Naive thymus-derived CD8-positive, alpha-beta T cell (primary cell): Measurements from ENCODE around the gene WBP2. TPM values are rescaled to one million over a fixed set of nuclear protein-coding genes. Genes with fewer than 3 reads are reported as not detected.
A peak's percentile ranks its signal among the peaks of the same experiment; 100 is the strongest.

ENCODE experiments used
- ATAC-seq, 2 donors: fragments of 150-1000 bp; cut with Tn5 transposase in 1 of 2; sonication (Bioruptor Pico), chemical (Tn5 transposase) in 1 of 2; 1 replicate in 1 of 2; 2 replicates in 1 of 2; pipeline ENCODE4 v1.10.0; 2021; ENCODE audit warnings: mild to moderate bottlenecking in 2 of 2, moderate library complexity in 2 of 2
- POLR2A ChIA-PET: fragments of 350-600 bp; sonication (Branson Sonifier 250); formaldehyde crosslinking; loops from one replicate; lab custom pipeline; 2021; ENCODE audit warnings: antibody characterized with exemption; lab: Charles Lee
- DNase-seq, 10 donors: peaks; one replicate each; pipeline versions ENCODE4 v3.0.0 to v3.0.0-alpha.2; 2020 to 2022
- H3K27ac Mint-ChIP-seq, 10 donors: one replicate each; pipeline ENCODE4 v1.8.0; 2020 to 2022; ENCODE audit warnings: mild to moderate bottlenecking in 10 of 10, mixed read lengths in 10 of 10, moderate library complexity in 4 of 10, inconsistent platforms in 1 of 10
- H3K27me3 Mint-ChIP-seq, 5 donors: one replicate each; pipeline ENCODE4 v1.8.0; 2021 to 2022; ENCODE audit warnings: mixed read lengths in 5 of 5
- H3K36me3 Mint-ChIP-seq, 3 donors: one replicate each; pipeline ENCODE4 v1.8.0; 2020 to 2022; ENCODE audit warnings: mixed read lengths in 3 of 3, mild to moderate bottlenecking in 2 of 3, inconsistent platforms in 1 of 3
- H3K4me1 Mint-ChIP-seq, 4 donors: one replicate each; pipeline ENCODE4 v1.8.0; 2021 to 2022; ENCODE audit warnings: mixed read lengths in 4 of 4
- H3K4me3 Mint-ChIP-seq, 10 donors: one replicate each; pipeline ENCODE4 v1.8.0; 2020 to 2022; ENCODE audit warnings: mild to moderate bottlenecking in 10 of 10, mixed read lengths in 10 of 10, moderate library complexity in 6 of 10, inconsistent platforms in 1 of 10
- H3K9me3 Mint-ChIP-seq, 9 donors: one replicate each; pipeline ENCODE4 v1.8.0; 2020 to 2022; ENCODE audit warnings: mixed read lengths in 9 of 9, mild to moderate bottlenecking in 3 of 9, inconsistent platforms in 1 of 9, moderate library complexity in 1 of 9
- polyA plus RNA-seq, 3 donors: library from polyadenylated mRNA; unstranded; fragments of 300-500 nt; fragmentation: Illumina TruSeq; gene quantifications; one replicate each; pipeline ENCODE4 v1.2.3, GENCODE V29; 2021
- total RNA-seq, 8 experiments: library from RNA in 2 of 8; stranded (reverse) in 2 of 8; gene quantifications; one replicate each; pipeline ENCODE4 v1.2.3 and lab custom pipeline; 2021 to 2026

Gene WBP2
- total and polyA plus RNA-seq, 5 experiments from 2014 or later = 58.1 to 156 (median 95.1) TPM

GRCh38 chr17:75842411-75842810 lies 12.7 kb downstream of the WBP2 start:
- peak overlapping the region in 6 of 10 donors; percentile 20 to 98 (median 66) for H3K27ac Mint-ChIP-seq
- no peak for DNase-seq
- POLR2A ChIA-PET = interaction anchor here (1.6 to 8.6 kb wide), 10 partner anchors 9 to 89 kb away, joined by 4 to 122 read pairs (median 26); partner anchors contain the start of genes GALK1, TRIM65, UNK and WBP2

GRCh38 chr17:75840799-75841164 lies 14.4 kb downstream of the WBP2 start:
- POLR2A ChIA-PET = interaction anchor here (0.7 to 2.7 kb wide), 6 partner anchors 8 to 303 kb away, joined by 3 to 12 read pairs (median 5); partner anchors contain the start of genes GALK1 and WBP2
- no peaks in the 10 kb centered on the region for H3K27me3 Mint-ChIP-seq
- ATAC-seq (no peak), DNase-seq (no peak)
- H3K27ac Mint-ChIP-seq = peak overlapping the region in 4 of 10 donors; percentile 6 to 77 (median 72)
- peaks cover 8 to 25% (median 17%) of the 10 kb centered on the region in 4 donors for H3K4me1 Mint-ChIP-seq
- peak overlapping the region in 3 of 10 donors; percentile 12 to 48 (median 48) for H3K4me3 Mint-ChIP-seq
- peaks cover 0 to 43% (median 0%) of the 10 kb centered on the region in 3 donors for H3K36me3 Mint-ChIP-seq
- H3K9me3 Mint-ChIP-seq = no peaks in the 10 kb centered on the region

More at GRCh38 chr17:75842411-75842810, 12.7 kb downstream of the WBP2 start:
- peak overlapping the region in 9 of 10 donors; percentile 33 to 95 (median 89) for H3K4me3 Mint-ChIP-seq
- no peaks in the 10 kb centered on the region for H3K9me3 Mint-ChIP-seq
- peaks cover 0 to 47% (median 2%) of the 10 kb centered on the region in 3 donors for H3K36me3 Mint-ChIP-seq
- peaks cover 8 to 25% (median 19%) of the 10 kb centered on the region in 4 donors for H3K4me1 Mint-ChIP-seq
- H3K27me3 Mint-ChIP-seq = no peaks in the 10 kb centered on the region
- ATAC-seq = no peak

GRCh38 chr17:75839942-75840798 lies 15.0 kb downstream of the WBP2 start:
- Mint-ChIP-seq H3K4me1 (peaks cover 8 to 22% (median 13%) of the 10 kb centered on the region in 4 donors), H3K4me3 (peak overlapping the region in 1 of 10 donors; percentile 41), H3K27me3 (no peaks in the 10 kb centered on the region), H3K27ac (peak overlapping the region in 5 of 10 donors; percentile 4 to 77 (median 32)), H3K9me3 (no peaks in the 10 kb centered on the region), H3K36me3 (peaks cover 0 to 42% (median 0%) of the 10 kb centered on the region in 3 donors)
- no peak for ATAC-seq
- no peak for DNase-seq
- POLR2A ChIA-PET = interaction anchor here (0.5 to 2.7 kb wide), 8 partner anchors 8 to 464 kb away, joined by 3 to 12 read pairs (median 4); partner anchors contain the start of genes GALK1 and WBP2

- POLR2A ChIA-PET = interaction anchor here (0.7 kb wide), 2 partner anchors 9 to 288 kb away, joined by 3 to 5 read pairs; no protein-coding TSS in a partner anchor
- Mint-ChIP-seq H3K36me3 (peaks cover 0 to 52% (median 0%) of the 10 kb centered on the region in 3 donors), H3K4me1 (peaks cover 9 to 34% (median 20%) of the 10 kb centered on the region in 4 donors), H3K27me3 (no peaks in the 10 kb centered on the region), H3K9me3 (no peaks in the 10 kb centered on the region), H3K27ac (peak overlapping the region in 4 of 10 donors; percentile 27 to 80 (median 52)), H3K4me3 (no peak overlapping the region)
- DNase-seq = no peak
- no peak for ATAC-seq
These were observed 16.7 kb downstream of the WBP2 start for GRCh38 chr17:75838410-75838809.

- peak overlapping the region in 7 of 10 donors; percentile 52 to 80 (median 68) for H3K27ac Mint-ChIP-seq
- no peak overlapping the region for H3K4me3 Mint-ChIP-seq
- DNase-seq (no peak), ATAC-seq (no peak)
- H3K4me1 Mint-ChIP-seq = peaks cover 13 to 39% (median 25%) of the 10 kb centered on the region in 4 donors
- POLR2A ChIA-PET = interaction anchor here (0.7 to 2.5 kb wide), 6 partner anchors 8 to 287 kb away, joined by 3 to 15 read pairs (median 4); partner anchors contain the start of genes UNK and WBP2
- peaks cover 0 to 56% (median 0%) of the 10 kb centered on the region in 3 donors for H3K36me3 Mint-ChIP-seq
- no peaks in the 10 kb centered on the region for H3K27me3 Mint-ChIP-seq
- H3K9me3 Mint-ChIP-seq = no peaks in the 10 kb centered on the region
These were observed 17.2 kb downstream of the WBP2 start for GRCh38 chr17:75837899-75838298.

- no peak overlapping the region for H3K4me3 Mint-ChIP-seq
- no peaks in the 10 kb centered on the region for H3K9me3 Mint-ChIP-seq
- ATAC-seq (no peak), DNase-seq (no peak)
- peaks cover 0 to 55% (median 0%) of the 10 kb centered on the region in 3 donors for H3K36me3 Mint-ChIP-seq
- peak overlapping the region in 4 of 10 donors; percentile 13 to 44 (median 28) for H3K27ac Mint-ChIP-seq
- POLR2A ChIA-PET = interaction anchor here (1.1 to 8.3 kb wide), 6 partner anchors 10 to 59 kb away, joined by 3 to 74 read pairs (median 6); partner anchors contain the start of genes UNK and WBP2
- H3K27me3 Mint-ChIP-seq = no peaks in the 10 kb centered on the region
- peaks cover 15 to 45% (median 33%) of the 10 kb centered on the region in 4 donors for H3K4me1 Mint-ChIP-seq
These were observed 18.5 kb downstream of the WBP2 start for GRCh38 chr17:75836605-75837004.

- no peaks in the 10 kb centered on the region for H3K27me3 Mint-ChIP-seq
- peaks cover 0 to 61% (median 0%) of the 10 kb centered on the region in 3 donors for H3K36me3 Mint-ChIP-seq
- ATAC-seq (no peak), DNase-seq (no peak)
- POLR2A ChIA-PET = interaction anchor here (0.8 to 8.3 kb wide), 6 partner anchors 10 to 58 kb away, joined by 3 to 74 read pairs (median 6); partner anchors contain the start of genes UNK and WBP2
- H3K4me3 Mint-ChIP-seq = no peak overlapping the region
- peaks cover 15 to 45% (median 33%) of the 10 kb centered on the region in 4 donors for H3K4me1 Mint-ChIP-seq
- peak overlapping the region in 3 of 10 donors; percentile 40 to 77 (median 62) for H3K27ac Mint-ChIP-seq
- H3K9me3 Mint-ChIP-seq = no peaks in the 10 kb centered on the region
These were observed 19.5 kb downstream of the WBP2 start for GRCh38 chr17:75835654-75835987.

GRCh38 chr17:75834928-75835653 lies 20.0 kb downstream of the WBP2 start:
- Mint-ChIP-seq H3K27ac (peak overlapping the region in 9 of 10 donors; percentile 66 to 98 (median 80)), H3K27me3 (no peaks in the 10 kb centered on the region), H3K4me1 (peaks cover 17 to 46% (median 33%) of the 10 kb centered on the region in 4 donors), H3K9me3 (no peaks in the 10 kb centered on the region), H3K4me3 (peak overlapping the region in 2 of 10 donors; percentile 10 to 76), H3K36me3 (peaks cover 0 to 62% (median 0%) of the 10 kb centered on the region in 3 donors)
- POLR2A ChIA-PET = interaction anchor here (0.8 to 8.3 kb wide), 7 partner anchors 9 to 57 kb away, joined by 3 to 74 read pairs (median 8); partner anchors contain the start of genes UNC13D, UNK and WBP2
- no peak for DNase-seq
- no peak for ATAC-seq

GRCh38 chr17:75834279-75834920 lies 20.7 kb downstream of the WBP2 start:
- peak overlapping the region in 3 of 10 donors; percentile 10 to 76 (median 30) for H3K4me3 Mint-ChIP-seq
- peak overlapping the region; percentile 21 to 98 (median 92) for H3K27ac Mint-ChIP-seq
- peaks cover 16 to 42% (median 33%) of the 10 kb centered on the region in 4 donors for H3K4me1 Mint-ChIP-seq
- ATAC-seq (no peak), DNase-seq (no peak)
- no peaks in the 10 kb centered on the region for H3K9me3 Mint-ChIP-seq
- POLR2A ChIA-PET = interaction anchor here (1.5 to 8.3 kb wide), 5 partner anchors 10 to 56 kb away, joined by 4 to 74 read pairs (median 38); partner anchors contain the start of genes UNC13D and WBP2
- H3K36me3 Mint-ChIP-seq = peaks cover 0 to 64% (median 2%) of the 10 kb centered on the region in 3 donors
- no peaks in the 10 kb centered on the region for H3K27me3 Mint-ChIP-seq

GRCh38 chr17:75832652-75833400 lies 22.3 kb downstream of the WBP2 start:
- H3K4me1 Mint-ChIP-seq = peaks cover 14 to 44% (median 39%) of the 10 kb centered on the region in 4 donors
- H3K9me3 Mint-ChIP-seq = no peaks in the 10 kb centered on the region
- DNase-seq (peak in 5 of 10 donors; percentile 11 to 47 (median 44)), ATAC-seq (peak; percentile 59 to 65)
- POLR2A ChIA-PET = interaction anchor here (0.7 to 8.3 kb wide), 15 partner anchors 8 to 79 kb away, joined by 3 to 74 read pairs (median 5); partner anchors contain the start of genes GALK1, TRIM65, UNC13D and UNK
- no peaks in the 10 kb centered on the region for H3K27me3 Mint-ChIP-seq
- H3K27ac Mint-ChIP-seq = peak overlapping the region; percentile 91 to 98 (median 94)
- peak overlapping the region; percentile 67 to 85 (median 78) for H3K4me3 Mint-ChIP-seq
- peaks cover 0 to 55% (median 2%) of the 10 kb centered on the region in 3 donors for H3K36me3 Mint-ChIP-seq
